ENCODE results near the gene HCST.
"Not testable (repeated sequence)": the region's sequence is repeated elsewhere in the genome, so short reads cannot be mapped to it uniquely, and the experiment has no call there.

Gene HCST

DNA sequence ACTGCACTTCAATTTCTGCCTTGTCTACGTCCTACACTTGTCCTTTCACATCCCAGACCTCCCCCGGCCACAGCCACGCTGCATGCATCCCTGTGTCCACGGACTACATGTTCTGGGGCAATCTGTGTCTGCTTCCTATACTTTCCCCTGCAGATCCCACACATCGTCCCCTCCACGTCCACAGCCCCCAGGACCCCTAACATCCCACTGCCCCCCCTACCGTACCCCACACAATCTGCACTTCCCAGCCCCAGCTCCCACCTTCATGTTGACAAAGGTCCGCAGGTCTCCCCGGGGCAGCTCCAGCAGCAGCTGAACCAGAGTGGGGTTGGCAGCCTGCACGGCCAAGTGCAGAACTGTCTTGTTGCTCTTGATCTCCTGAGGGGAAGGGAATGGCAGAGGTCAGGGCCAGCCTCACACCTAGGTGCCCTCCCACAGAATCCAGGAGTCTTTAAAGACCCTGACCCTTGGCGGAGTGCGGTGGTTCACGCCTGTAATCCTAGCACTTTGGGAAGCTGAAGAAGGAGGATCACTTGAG is 12.1 kb upstream of the HCST start:
- Histone ChIP-seq H3K4me3 (ENCODE audit: insufficient read depth in 1 of 2, low read depth in 1 of 2, low read length in 2 of 2) (no peak overlapping the region), H2AFZ (ENCODE audit: low read depth, low read length) (no peak overlapping the region), H2BK15ac (ENCODE audit: low read depth, poor library complexity, severe bottlenecking) (no peak overlapping the region), H2AK5ac (ENCODE audit: low read length, severe bottlenecking) (no peak overlapping the region), H3K27ac (ENCODE audit: low read length, poor library complexity, severe bottlenecking) (no peak overlapping the region), H3K4me1 (ENCODE audit: control insufficient read depth, insufficient read depth, low read depth, low read length) (no peaks in the 10 kb centered on the region), H3K9me3 (ENCODE audit: control insufficient read depth, low read length) (no peaks in the 10 kb centered on the region), H3K36me3 (ENCODE audit: control insufficient read depth in 1 of 2, insufficient read depth in 2 of 2, low read depth in 1 of 2, low read length in 2 of 2) (peaks cover 52 to 72% of the 10 kb centered on the region in 2 experiments), H3K14ac (ENCODE audit: low read length in 2 of 2) (no peak overlapping the region), H3K4ac (ENCODE audit: low read depth in 1 of 2, low read length in 2 of 2) (no peak overlapping the region), H3K18ac (ENCODE audit: low read depth in 1 of 2, low read length in 2 of 2) (no peak overlapping the region), H3K4me2 (ENCODE audit: low read length, poor library complexity, severe bottlenecking) (no peak overlapping the region), H2BK5ac (ENCODE audit: low read depth, low read length, poor library complexity, severe bottlenecking) (no peak overlapping the region), H4K8ac (ENCODE audit: low read length) (no peak overlapping the region), H2BK120ac (ENCODE audit: low read depth, low read length) (no peak overlapping the region), H4K91ac (ENCODE audit: low read length) (peak overlapping the region; percentile 50), H3K79me1 (replicated peaks; ENCODE audit: low read length, poor library complexity, severe bottlenecking) (peaks cover 6% of the 10 kb centered on the region), H3K27me3 (ENCODE audit: control insufficient read depth in 1 of 2, insufficient read depth in 1 of 2, low read length in 2 of 2) (no peaks in the 10 kb centered on the region), H2BK12ac (ENCODE audit: low read length in 2 of 2) (no peak overlapping the region), H3K23ac (ENCODE audit: low read length in 2 of 2) (no peak overlapping the region), H3K9ac (ENCODE audit: low read length) (no peak overlapping the region)
- DNase-seq: no peak
- 97% methylated on average over 13 of the region's 13 CpGs for WGBS

DNA sequence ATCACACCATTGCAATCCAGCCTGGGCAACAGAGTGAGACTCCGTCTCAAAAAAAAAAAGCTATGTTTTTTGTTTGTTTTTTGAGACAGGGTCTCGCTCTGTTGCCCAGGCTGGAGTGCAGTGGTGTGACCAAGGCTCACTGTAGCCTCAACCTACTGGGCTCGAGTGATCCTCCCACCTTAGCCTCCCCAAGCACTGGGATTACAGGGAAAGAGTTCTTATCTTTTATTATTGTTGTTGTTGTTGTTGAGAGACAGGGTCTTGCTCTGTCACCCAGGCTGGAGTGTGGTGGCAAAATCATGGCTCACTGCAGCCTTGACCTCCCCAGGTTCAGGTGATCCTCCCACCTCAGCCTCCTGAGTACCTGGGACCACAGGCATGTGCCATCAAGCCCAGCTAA is 10.5 kb upstream of the HCST start:
- not testable (repeated sequence) for H2BK120ac ChIP-seq (ENCODE audit: low read depth, low read length); H2AFZ ChIP-seq (ENCODE audit: low read depth, low read length); H3K14ac ChIP-seq (ENCODE audit: low read length in 2 of 2); H4K8ac ChIP-seq (ENCODE audit: low read length); H3K4me3 ChIP-seq (ENCODE audit: insufficient read depth in 1 of 2, low read depth in 1 of 2, low read length in 2 of 2); H2BK5ac ChIP-seq (ENCODE audit: low read depth, low read length, poor library complexity, severe bottlenecking); H3K27me3 ChIP-seq (ENCODE audit: control insufficient read depth in 1 of 2, insufficient read depth in 1 of 2, low read length in 2 of 2); H4K91ac ChIP-seq (ENCODE audit: low read length); H3K9ac ChIP-seq (ENCODE audit: low read length); H3K4ac ChIP-seq (ENCODE audit: low read depth in 1 of 2, low read length in 2 of 2); H3K4me1 ChIP-seq (ENCODE audit: control insufficient read depth, insufficient read depth, low read depth, low read length); H3K4me2 ChIP-seq (ENCODE audit: low read length, poor library complexity, severe bottlenecking); H3K9me3 ChIP-seq (ENCODE audit: control insufficient read depth, low read length); H3K18ac ChIP-seq (ENCODE audit: low read depth in 1 of 2, low read length in 2 of 2); H3K27ac ChIP-seq (ENCODE audit: low read length, poor library complexity, severe bottlenecking); H2AK5ac ChIP-seq (ENCODE audit: low read length, severe bottlenecking); H3K23ac ChIP-seq (ENCODE audit: low read length in 2 of 2); DNase-seq; H2BK15ac ChIP-seq (ENCODE audit: low read depth, poor library complexity, severe bottlenecking); H2BK12ac ChIP-seq (ENCODE audit: low read length in 2 of 2)
- H3K79me1 ChIP-seq (replicated peaks; ENCODE audit: low read length, poor library complexity, severe bottlenecking): peaks cover 16% of the 10 kb centered on the region
- 91% methylated on average over 2 of the region's 3 CpGs for WGBS
- peaks cover 64 to 81% of the 10 kb centered on the region in 2 experiments for H3K36me3 ChIP-seq (ENCODE audit: control insufficient read depth in 1 of 2, insufficient read depth in 2 of 2, low read depth in 1 of 2, low read length in 2 of 2)

DNA sequence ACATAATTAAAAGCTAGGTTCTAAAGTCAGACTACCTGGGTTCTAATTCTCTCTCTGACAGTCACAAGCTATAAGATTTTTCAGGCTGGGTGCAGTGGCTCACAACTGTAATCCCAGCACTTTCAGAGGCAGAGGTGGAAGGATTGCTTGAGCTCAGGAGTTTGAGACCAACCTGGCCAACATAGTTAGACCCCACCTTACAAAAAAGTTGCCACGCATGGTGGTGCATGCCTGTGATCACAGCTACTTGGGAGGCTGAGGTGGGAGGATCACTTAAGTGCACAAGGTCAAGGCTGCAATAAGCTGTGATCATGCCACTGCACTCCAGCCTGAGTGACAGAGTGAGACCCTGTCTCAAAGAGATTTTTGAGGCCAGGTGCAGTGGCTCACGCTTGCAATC is 8.0 kb upstream of the HCST start:
- WGBS: 98% methylated on average over 2 of the region's 2 CpGs
- Histone ChIP-seq H2BK15ac (ENCODE audit: low read depth, poor library complexity, severe bottlenecking) (no peak overlapping the region), H3K79me1 (replicated peaks; ENCODE audit: low read length, poor library complexity, severe bottlenecking) (peaks cover 36% of the 10 kb centered on the region), H4K91ac (ENCODE audit: low read length) (no peak overlapping the region), H3K18ac (ENCODE audit: low read depth in 1 of 2, low read length in 2 of 2) (no peak overlapping the region), H2AFZ (ENCODE audit: low read depth, low read length) (no peak overlapping the region), H3K9ac (ENCODE audit: low read length) (no peak overlapping the region), H2AK5ac (ENCODE audit: low read length, severe bottlenecking) (no peak overlapping the region), H3K9me3 (ENCODE audit: control insufficient read depth, low read length) (no peaks in the 10 kb centered on the region), H3K23ac (ENCODE audit: low read length in 2 of 2) (no peak overlapping the region), H3K4me2 (ENCODE audit: low read length, poor library complexity, severe bottlenecking) (no peak overlapping the region), H3K27me3 (ENCODE audit: control insufficient read depth in 1 of 2, insufficient read depth in 1 of 2, low read length in 2 of 2) (no peaks in the 10 kb centered on the region), H3K4me1 (ENCODE audit: control insufficient read depth, insufficient read depth, low read depth, low read length) (peaks cover 9% of the 10 kb centered on the region), H3K36me3 (ENCODE audit: control insufficient read depth in 1 of 2, insufficient read depth in 2 of 2, low read depth in 1 of 2, low read length in 2 of 2) (peaks cover 51 to 66% of the 10 kb centered on the region in 2 experiments), H3K4me3 (ENCODE audit: insufficient read depth in 1 of 2, low read depth in 1 of 2, low read length in 2 of 2) (no peak overlapping the region), H3K4ac (ENCODE audit: low read depth in 1 of 2, low read length in 2 of 2) (no peak overlapping the region), H2BK5ac (ENCODE audit: low read depth, low read length, poor library complexity, severe bottlenecking) (no peak overlapping the region), H4K8ac (ENCODE audit: low read length) (no peak overlapping the region), H3K27ac (ENCODE audit: low read length, poor library complexity, severe bottlenecking) (no peak overlapping the region), H3K14ac (ENCODE audit: low read length in 2 of 2) (no peak overlapping the region), H2BK120ac (ENCODE audit: low read depth, low read length) (no peak overlapping the region), H2BK12ac (ENCODE audit: low read length in 2 of 2) (no peak overlapping the region)
- no peak for DNase-seq

- Histone ChIP-seq H3K36me3 (ENCODE audit: control insufficient read depth in 1 of 2, insufficient read depth in 2 of 2, low read depth in 1 of 2, low read length in 2 of 2) (peaks cover 38 to 48% of the 10 kb centered on the region in 2 experiments), H2AK5ac (ENCODE audit: low read length, severe bottlenecking) (no peak overlapping the region), H3K4ac (ENCODE audit: low read depth in 1 of 2, low read length in 2 of 2) (no peak overlapping the region), H3K9ac (ENCODE audit: low read length) (no peak overlapping the region), H2BK12ac (ENCODE audit: low read length in 2 of 2) (no peak overlapping the region), H4K91ac (ENCODE audit: low read length) (no peak overlapping the region), H3K9me3 (ENCODE audit: control insufficient read depth, low read length) (no peaks in the 10 kb centered on the region), H3K18ac (ENCODE audit: low read depth in 1 of 2, low read length in 2 of 2) (no peak overlapping the region), H3K79me1 (replicated peaks; ENCODE audit: low read length, poor library complexity, severe bottlenecking) (peaks cover 33% of the 10 kb centered on the region), H3K4me3 (ENCODE audit: insufficient read depth in 1 of 2, low read depth in 1 of 2, low read length in 2 of 2) (no peak overlapping the region), H3K27ac (ENCODE audit: low read length, poor library complexity, severe bottlenecking) (no peak overlapping the region), H3K27me3 (ENCODE audit: control insufficient read depth in 1 of 2, insufficient read depth in 1 of 2, low read length in 2 of 2) (no peaks in the 10 kb centered on the region), H4K8ac (ENCODE audit: low read length) (no peak overlapping the region), H3K23ac (ENCODE audit: low read length in 2 of 2) (no peak overlapping the region), H2BK120ac (ENCODE audit: low read depth, low read length) (no peak overlapping the region), H3K14ac (ENCODE audit: low read length in 2 of 2) (no peak overlapping the region), H2BK15ac (ENCODE audit: low read depth, poor library complexity, severe bottlenecking) (no peak overlapping the region), H2AFZ (ENCODE audit: low read depth, low read length) (no peak overlapping the region), H2BK5ac (ENCODE audit: low read depth, low read length, poor library complexity, severe bottlenecking) (no peak overlapping the region), H3K4me1 (ENCODE audit: control insufficient read depth, insufficient read depth, low read depth, low read length) (peaks cover 13% of the 10 kb centered on the region), H3K4me2 (ENCODE audit: low read length, poor library complexity, severe bottlenecking) (no peak overlapping the region)
- WGBS: 98% methylated on average over 16 of the region's 21 CpGs
- no peak for DNase-seq
Measured at GRCh38 chr19:35895911-35896642, 6.3 kb upstream of the HCST start.
